ENCODE data around the gene CEPT1. TPM values are rescaled to one million over a fixed set of nuclear protein-coding genes. Genes with fewer than 3 reads are reported as not detected.

CEPT1 gene
- total and polyA plus RNA-seq, 2 of the 13 experiments (the other 11 are each of a cell fraction or from before 2014, with no cell fraction given) = 35.7 to 48.2 TPM

DNA sequence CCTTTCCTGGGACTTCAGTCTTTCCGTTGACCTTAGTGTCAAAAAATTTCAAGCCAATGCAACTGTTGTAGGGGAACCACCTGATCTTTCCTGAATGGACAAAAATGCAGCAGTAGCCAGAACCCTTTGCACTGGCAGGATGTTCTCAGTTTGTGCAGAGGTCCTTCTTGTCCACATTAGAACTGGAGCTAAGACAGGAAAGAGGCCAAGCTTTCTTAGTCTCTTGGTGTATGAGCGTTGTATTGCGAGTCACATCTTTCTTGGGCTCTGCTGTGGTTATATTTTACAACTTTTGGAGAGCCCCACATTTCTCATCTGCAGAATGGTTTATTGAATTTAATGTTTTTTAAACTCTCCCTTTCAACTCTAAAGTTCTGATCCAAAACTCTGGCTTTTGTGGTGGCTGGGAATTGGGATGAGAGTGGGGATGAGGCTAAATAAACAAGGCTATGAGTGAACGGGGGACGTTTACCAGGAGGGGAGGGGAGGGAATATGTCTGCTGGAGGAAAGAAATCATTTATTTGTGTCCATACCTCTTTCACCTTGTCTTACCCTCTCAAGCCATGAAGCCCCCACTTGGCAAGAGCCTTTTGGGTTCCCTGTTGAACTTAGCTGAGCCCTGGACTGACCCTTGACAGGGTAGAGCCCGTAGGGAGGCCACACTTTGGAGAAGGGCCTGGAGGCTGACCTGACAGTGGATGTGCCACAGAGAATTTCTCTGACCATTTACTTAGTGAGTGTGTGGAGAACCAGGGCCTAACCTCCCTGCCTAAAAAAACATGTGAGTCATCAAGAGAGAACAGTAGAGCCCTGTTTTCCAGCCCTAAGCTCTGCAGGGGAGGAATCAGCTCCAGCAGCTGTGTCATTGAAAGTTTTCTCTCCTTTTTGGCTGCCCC is 88.1 kb downstream of the CEPT1 start (continued):
- TF ChIP-seq GATAD2A (CRISPR knock-in tag; IDR thresholded peaks at IDR 0.05) (peak; percentile 60), RXRB (CRISPR knock-in tag; IDR thresholded peaks at IDR 0.05; ENCODE audit: borderline replicate concordance) (peak; percentile 66; the same call in 1 of the 2 replicates), TBX2 (CRISPR knock-in tag; IDR thresholded peaks at IDR 0.05; ENCODE audit: borderline replicate concordance) (peak; percentile 44; the same call in 1 of the 2 replicates), ZBTB8A (CRISPR knock-in tag; IDR thresholded peaks at IDR 0.05; ENCODE audit: borderline replicate concordance, low read depth) (no peak), SOX5 (CRISPR knock-in tag; IDR thresholded peaks at IDR 0.05; ENCODE audit: borderline replicate concordance) (peak; percentile 55; the same call in 1 of the 2 replicates), ZMYM4 (CRISPR knock-in tag; IDR thresholded peaks at IDR 0.05) (peak; percentile 45; the same call in 1 of the 2 replicates), ZNF577 (CRISPR knock-in tag; IDR thresholded peaks at IDR 0.05; ENCODE audit: borderline replicate concordance, low read depth) (no peak), RCOR2 (CRISPR knock-in tag; IDR thresholded peaks at IDR 0.05) (0 out of 2 replicates have a peak, but pooled peaks have one; percentile 15), FOSL1 (CRISPR knock-in tag; IDR thresholded peaks at IDR 0.05; ENCODE audit: borderline replicate concordance) (peak; percentile 94), BCL6 (CRISPR knock-in tag; IDR thresholded peaks at IDR 0.05) (peak; percentile 58; the same call in 1 of the 2 replicates), ZKSCAN1 (IDR thresholded peaks at IDR 0.05; ENCODE audit: low read length) (no peak), PCBP1 (IDR thresholded peaks at IDR 0.05; ENCODE audit: borderline replicate concordance, low read depth, low read length) (no peak), FOXP1 (IDR thresholded peaks at IDR 0.05) (no peak), FOXP1 (CRISPR knock-in tag; IDR thresholded peaks at IDR 0.05) (no peak)
- TF ChIP-seq, protein P1, sequence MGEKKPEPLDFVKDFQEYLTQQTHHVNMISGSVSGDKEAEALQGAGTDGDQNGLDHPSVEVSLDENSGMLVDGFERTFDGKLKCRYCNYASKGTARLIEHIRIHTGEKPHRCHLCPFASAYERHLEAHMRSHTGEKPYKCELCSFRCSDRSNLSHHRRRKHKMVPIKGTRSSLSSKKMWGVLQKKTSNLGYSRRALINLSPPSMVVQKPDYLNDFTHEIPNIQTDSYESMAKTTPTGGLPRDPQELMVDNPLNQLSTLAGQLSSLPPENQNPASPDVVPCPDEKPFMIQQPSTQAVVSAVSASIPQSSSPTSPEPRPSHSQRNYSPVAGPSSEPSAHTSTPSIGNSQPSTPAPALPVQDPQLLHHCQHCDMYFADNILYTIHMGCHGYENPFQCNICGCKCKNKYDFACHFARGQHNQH (CRISPR knock-in tag; IDR thresholded peaks at IDR 0.05) = 0 out of 2 replicates have a peak, but pooled peaks have one; percentile 26
- TF ChIP-seq, protein P2, sequence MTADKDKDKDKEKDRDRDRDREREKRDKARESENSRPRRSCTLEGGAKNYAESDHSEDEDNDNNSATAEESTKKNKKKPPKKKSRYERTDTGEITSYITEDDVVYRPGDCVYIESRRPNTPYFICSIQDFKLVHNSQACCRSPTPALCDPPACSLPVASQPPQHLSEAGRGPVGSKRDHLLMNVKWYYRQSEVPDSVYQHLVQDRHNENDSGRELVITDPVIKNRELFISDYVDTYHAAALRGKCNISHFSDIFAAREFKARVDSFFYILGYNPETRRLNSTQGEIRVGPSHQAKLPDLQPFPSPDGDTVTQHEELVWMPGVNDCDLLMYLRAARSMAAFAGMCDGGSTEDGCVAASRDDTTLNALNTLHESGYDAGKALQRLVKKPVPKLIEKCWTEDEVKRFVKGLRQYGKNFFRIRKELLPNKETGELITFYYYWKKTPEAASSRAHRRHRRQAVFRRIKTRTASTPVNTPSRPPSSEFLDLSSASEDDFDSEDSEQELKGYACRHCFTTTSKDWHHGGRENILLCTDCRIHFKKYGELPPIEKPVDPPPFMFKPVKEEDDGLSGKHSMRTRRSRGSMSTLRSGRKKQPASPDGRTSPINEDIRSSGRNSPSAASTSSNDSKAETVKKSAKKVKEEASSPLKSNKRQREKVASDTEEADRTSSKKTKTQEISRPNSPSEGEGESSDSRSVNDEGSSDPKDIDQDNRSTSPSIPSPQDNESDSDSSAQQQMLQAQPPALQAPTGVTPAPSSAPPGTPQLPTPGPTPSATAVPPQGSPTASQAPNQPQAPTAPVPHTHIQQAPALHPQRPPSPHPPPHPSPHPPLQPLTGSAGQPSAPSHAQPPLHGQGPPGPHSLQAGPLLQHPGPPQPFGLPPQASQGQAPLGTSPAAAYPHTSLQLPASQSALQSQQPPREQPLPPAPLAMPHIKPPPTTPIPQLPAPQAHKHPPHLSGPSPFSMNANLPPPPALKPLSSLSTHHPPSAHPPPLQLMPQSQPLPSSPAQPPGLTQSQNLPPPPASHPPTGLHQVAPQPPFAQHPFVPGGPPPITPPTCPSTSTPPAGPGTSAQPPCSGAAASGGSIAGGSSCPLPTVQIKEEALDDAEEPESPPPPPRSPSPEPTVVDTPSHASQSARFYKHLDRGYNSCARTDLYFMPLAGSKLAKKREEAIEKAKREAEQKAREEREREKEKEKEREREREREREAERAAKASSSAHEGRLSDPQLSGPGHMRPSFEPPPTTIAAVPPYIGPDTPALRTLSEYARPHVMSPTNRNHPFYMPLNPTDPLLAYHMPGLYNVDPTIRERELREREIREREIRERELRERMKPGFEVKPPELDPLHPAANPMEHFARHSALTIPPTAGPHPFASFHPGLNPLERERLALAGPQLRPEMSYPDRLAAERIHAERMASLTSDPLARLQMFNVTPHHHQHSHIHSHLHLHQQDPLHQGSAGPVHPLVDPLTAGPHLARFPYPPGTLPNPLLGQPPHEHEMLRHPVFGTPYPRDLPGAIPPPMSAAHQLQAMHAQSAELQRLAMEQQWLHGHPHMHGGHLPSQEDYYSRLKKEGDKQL (CRISPR knock-in tag; IDR thresholded peaks at IDR 0.05; ENCODE audit: low read depth) = peak; percentile 34; the same call in 1 of the 2 replicates
- TF ChIP-seq, protein P3, sequence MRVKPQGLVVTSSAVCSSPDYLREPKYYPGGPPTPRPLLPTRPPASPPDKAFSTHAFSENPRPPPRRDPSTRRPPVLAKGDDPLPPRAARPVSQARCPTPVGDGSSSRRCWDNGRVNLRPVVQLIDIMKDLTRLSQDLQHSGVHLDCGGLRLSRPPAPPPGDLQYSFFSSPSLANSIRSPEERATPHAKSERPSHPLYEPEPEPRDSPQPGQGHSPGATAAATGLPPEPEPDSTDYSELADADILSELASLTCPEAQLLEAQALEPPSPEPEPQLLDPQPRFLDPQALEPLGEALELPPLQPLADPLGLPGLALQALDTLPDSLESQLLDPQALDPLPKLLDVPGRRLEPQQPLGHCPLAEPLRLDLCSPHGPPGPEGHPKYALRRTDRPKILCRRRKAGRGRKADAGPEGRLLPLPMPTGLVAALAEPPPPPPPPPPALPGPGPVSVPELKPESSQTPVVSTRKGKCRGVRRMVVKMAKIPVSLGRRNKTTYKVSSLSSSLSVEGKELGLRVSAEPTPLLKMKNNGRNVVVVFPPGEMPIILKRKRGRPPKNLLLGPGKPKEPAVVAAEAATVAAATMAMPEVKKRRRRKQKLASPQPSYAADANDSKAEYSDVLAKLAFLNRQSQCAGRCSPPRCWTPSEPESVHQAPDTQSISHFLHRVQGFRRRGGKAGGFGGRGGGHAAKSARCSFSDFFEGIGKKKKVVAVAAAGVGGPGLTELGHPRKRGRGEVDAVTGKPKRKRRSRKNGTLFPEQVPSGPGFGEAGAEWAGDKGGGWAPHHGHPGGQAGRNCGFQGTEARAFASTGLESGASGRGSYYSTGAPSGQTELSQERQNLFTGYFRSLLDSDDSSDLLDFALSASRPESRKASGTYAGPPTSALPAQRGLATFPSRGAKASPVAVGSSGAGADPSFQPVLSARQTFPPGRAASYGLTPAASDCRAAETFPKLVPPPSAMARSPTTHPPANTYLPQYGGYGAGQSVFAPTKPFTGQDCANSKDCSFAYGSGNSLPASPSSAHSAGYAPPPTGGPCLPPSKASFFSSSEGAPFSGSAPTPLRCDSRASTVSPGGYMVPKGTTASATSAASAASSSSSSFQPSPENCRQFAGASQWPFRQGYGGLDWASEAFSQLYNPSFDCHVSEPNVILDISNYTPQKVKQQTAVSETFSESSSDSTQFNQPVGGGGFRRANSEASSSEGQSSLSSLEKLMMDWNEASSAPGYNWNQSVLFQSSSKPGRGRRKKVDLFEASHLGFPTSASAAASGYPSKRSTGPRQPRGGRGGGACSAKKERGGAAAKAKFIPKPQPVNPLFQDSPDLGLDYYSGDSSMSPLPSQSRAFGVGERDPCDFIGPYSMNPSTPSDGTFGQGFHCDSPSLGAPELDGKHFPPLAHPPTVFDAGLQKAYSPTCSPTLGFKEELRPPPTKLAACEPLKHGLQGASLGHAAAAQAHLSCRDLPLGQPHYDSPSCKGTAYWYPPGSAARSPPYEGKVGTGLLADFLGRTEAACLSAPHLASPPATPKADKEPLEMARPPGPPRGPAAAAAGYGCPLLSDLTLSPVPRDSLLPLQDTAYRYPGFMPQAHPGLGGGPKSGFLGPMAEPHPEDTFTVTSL (CRISPR knock-in tag; IDR thresholded peaks at IDR 0.05; ENCODE audit: borderline replicate concordance) = peak; percentile 91

Data from HepG2 (cell line).